Stimulated activated CD4-positive, alpha-beta T cell treated with anti-CD3 and anti-CD28 coated beads, Interleukin-1b, Interleukin-23, amount 100 ng/mL, for 4 hours (primary cell): ENCODE data around the gene ACAT2.
"Not testable (repeated sequence)": the region's sequence is repeated elsewhere in the genome, so short reads cannot be mapped to it uniquely, and the experiment has no call there.

ENCODE experiments used
- DNase-seq, 2 donors: peaks; one replicate each; pipeline ENCODE4 v3.0.0-alpha.2; 2020; ENCODE audit warnings: low read depth in 2 of 2

Gene ACAT2

DNA sequence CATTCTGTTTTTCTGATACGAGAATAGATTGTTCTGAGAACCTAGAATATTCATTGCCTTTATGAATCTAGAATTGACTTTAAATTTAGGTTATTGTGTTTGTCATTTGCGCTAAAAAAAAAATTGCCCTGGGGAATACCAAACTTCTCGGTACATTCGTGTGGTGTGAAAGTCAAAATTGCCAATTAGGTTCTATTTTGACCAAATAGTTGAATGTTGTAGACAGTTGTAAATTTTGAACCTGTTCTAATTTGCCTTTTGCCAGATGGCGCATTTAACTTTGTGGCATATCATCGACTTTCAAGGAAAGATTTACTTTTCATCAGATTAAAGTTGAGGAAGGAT, 31.5 kb upstream of the ACAT2 start:
- no peak for DNase-seq

DNA sequence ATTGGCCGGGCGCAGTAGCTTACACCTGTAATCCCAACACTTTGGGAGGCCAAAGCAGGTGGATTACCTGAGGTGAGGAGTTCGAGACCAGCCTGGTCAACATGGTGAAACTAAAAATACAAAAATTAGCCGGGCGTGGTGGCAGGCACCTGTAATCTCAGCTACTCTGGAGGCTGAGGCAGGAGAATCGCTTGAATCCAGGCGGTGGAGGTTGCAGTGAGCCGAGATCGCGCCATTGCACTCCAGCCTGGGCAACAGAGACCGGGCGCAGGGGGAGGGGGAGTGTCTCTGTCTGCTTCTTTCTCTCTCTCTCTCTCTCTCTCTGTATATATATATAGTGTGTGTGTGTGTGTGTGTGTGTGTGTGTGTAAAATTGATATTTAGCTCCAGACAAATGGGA, 29.3 kb upstream of the ACAT2 start:
- not testable (repeated sequence) for DNase-seq

- DNase-seq, result not testable (repeated sequence)
Observed at GRCh38 chr6:159733395-159733794, 28.4 kb upstream of the ACAT2 start.

GRCh38 chr6:159736908-159737307, 24.9 kb upstream of the ACAT2 start:
- DNase-seq, result no peak

GRCh38 chr6:159739341-159739740, 22.5 kb upstream of the ACAT2 start:
- DNase-seq, result no peak

GRCh38 chr6:159742165-159742564, 19.7 kb upstream of the ACAT2 start:
- DNase-seq, result no peak

DNA sequence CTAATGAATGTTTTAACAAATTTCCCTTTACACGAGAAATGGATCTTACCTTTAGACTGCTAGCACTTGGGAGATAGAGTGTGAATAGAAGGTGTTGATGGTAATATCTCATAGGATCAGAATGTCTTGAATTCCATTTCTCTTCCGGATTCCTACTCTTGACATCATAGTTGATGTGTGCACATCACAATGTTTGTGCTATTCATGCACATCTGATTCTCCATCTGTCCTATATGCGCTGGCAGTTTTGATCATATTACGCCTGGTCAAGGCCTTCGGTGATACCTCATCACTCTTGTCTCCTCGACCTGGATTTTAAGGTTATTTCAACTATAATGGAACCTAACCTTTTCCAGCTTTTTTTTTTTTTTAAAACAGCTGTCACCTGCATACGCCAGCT, 16.8 kb upstream of the ACAT2 start:
- DNase-seq, result no peak

GRCh38 chr6:159746759-159747158, 15.1 kb upstream of the ACAT2 start:
- no peak for DNase-seq

GRCh38 chr6:159748127-159748526, 13.7 kb upstream of the ACAT2 start:
- not testable (repeated sequence) for DNase-seq

DNA sequence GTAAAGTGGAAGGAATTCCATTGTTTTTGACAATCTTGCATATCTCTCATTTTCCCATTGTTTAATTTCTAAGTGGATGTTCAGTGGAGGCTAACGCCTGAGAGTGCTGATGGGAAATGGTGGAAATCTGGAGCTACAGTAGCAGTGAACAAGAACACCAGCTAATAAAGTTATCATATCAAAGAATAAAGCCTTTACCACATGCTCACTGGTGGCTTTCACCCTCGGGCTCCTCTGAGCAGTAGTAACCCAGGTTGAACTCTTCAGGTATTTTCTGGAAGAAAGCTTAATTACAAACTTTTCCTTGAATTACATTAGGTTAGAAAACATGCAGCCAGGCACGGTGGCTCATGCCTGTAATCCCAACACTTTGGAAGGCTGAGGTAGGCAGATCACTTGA, 10.4 kb upstream of the ACAT2 start:
- DNase-seq, result no peak

DNA sequence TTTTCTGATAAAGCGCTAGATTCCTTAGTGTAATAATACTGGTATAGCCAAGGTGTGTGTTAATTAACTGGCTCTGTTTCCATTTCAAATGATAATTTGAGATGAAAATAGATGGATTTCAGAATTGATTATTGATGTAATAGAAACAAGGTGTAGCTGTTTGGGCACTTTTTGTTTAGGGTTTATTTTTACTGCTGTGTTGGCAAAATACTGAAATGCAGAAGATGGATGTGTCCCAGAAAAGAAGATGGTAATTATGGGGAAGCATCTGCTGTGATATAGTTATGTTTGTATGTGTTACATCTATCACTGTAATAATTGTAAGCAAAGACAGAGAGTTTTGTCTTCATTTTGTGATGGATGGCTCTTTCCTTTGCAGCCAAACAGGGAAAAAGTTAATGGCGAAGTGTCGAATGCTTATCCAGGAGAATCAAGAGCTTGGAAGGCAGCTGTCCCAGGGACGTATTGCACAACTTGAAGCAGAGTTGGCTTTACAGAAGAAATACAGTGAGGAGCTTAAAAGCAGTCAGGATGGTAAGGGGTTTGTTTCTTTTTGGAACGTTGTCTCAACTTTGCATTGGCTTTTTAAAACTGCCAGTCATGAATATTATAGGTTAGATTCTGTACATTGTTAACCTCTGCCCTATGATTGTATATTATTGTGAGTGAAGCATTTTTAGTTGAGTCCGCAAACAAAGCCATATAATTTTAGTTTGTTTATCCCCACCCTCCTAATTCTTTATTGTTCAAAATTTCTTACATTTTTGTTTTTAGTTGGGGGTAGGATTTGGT, 8.6 kb upstream of the ACAT2 start:
- no peak for DNase-seq

- DNase-seq, result no peak
Observed at GRCh38 chr6:159754401-159754800, 7.4 kb upstream of the ACAT2 start.

- no peak for DNase-seq
Observed at GRCh38 chr6:159754959-159755914, 6.6 kb upstream of the ACAT2 start.

- DNase-seq, result no peak
Observed at GRCh38 chr6:159756508-159756907, 5.3 kb upstream of the ACAT2 start.

GRCh38 chr6:159758031-159759001, 3.5 kb upstream of the ACAT2 start:
- no peak for DNase-seq

GRCh38 chr6:159759645-159760044, 2.2 kb upstream of the ACAT2 start:
- DNase-seq, result no peak

DNA sequence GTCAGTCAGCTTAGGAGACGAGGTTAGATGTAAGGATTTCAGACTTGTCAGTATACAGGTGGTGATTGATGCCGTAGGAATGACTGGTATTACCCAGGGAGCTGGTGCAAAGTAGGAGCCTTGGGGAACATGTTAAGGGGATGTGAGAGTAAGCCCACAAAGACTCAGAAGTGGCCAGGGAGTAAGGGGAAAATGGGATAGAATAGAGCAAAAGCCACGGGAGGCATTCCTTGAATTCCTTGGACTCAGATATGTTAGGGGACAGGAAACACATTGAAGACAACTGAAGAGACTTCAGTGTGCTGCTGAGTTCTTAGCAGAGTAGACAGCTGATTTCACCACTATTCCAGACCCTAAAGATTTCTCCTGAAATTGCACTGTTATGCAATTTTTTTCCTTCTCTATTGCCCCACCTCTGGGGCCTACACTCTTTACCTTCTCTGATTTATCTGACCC, 1.2 kb upstream of the ACAT2 start:
- DNase-seq, result no peak

DNA sequence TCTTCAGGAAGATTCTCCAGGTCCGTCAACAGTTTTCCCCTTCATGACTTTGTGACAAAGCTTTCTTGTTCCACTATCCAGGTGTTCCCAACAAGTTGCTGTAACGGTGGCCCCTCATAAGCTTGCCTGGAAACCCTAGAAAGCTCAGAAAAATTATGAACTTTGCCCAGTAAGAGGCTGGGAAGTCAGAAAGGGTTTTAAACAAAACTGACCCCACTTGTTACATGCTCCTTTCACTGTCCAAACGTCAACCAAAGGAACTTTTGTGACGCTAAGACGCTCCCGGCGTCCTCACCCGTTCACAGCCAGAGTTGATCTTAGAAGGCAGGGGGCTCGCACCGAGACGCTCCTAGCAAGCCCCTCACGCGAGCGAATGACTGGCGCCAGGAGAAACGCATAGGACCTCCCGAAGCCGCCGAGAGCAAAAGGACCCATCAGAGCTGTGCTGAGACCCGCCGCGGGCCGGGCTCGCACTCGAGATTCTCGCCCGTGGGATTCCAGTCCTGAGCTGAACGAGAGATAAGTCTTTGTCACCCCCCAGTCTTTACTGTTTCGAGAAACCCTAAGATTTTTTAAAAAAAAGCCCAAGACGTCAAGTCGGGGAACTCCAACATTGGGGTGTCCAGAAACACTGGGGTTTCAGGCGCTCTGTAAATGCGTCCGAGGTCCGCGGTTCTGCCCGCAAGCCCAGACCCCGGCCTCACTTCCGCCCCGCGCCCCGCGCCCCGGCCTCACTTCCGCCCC, 544 bp upstream of the ACAT2 start:
- DNase-seq, result peak in 1 of 2 donors; percentile 12

GRCh38 chr6:159762681-159763293, 942 bp downstream of the ACAT2 start:
- DNase-seq, result no peak

GRCh38 chr6:159766906-159767305, 5.1 kb downstream of the ACAT2 start:
- DNase-seq, result no peak
